Measurements from ENCODE around the gene FTMT. TPM values are rescaled to one million over a fixed set of nuclear protein-coding genes. Genes with fewer than 3 reads are reported as not detected.

FTMT gene
- total and polyA plus RNA-seq, 2 donors (not counting 3 experiments of a cell fraction or from before 2014, with no cell fraction given) = not detected

- Histone ChIP-seq H3K9me1 (replicated peaks; ENCODE audit: control insufficient read depth, extremely low read depth, insufficient read depth, low read length) (no peaks in the 10 kb centered on the region), H2AFZ (ENCODE audit: low read depth, low read length) (no peak overlapping the region), H3K4me2 (ENCODE audit: insufficient read depth, low read length) (no peak overlapping the region), H3K27ac (ENCODE audit: insufficient read depth, low read depth, low read length) (no peak overlapping the region), H3K36me3 (ENCODE audit: control insufficient read depth in 2 of 2, extremely low read depth in 1 of 2, insufficient read depth in 2 of 2, low read length in 2 of 2) (no peaks in the 10 kb centered on the region), H3K27me3 (ENCODE audit: control insufficient read depth in 2 of 2, insufficient read depth in 2 of 2, low read length in 2 of 2) (no peaks in the 10 kb centered on the region), H3K9ac (replicated peaks; ENCODE audit: extremely low read depth, insufficient read depth, low read length) (no peak overlapping the region), H3K9me3 (replicated peaks; ENCODE audit: control insufficient read depth, insufficient read depth, low read length) (no peaks in the 10 kb centered on the region), H3K4me3 (replicated peaks in 1 of 3; ENCODE audit: insufficient read depth in 1 of 3, low read depth in 1 of 3, low read length in 3 of 3) (no peak overlapping the region), H4K20me1 (replicated peaks; ENCODE audit: control insufficient read depth, extremely low read depth, insufficient read depth, low read length) (no peaks in the 10 kb centered on the region), H3K79me2 (ENCODE audit: control insufficient read depth, insufficient read depth, low read length) (no peaks in the 10 kb centered on the region), H3K4me1 (ENCODE audit: control insufficient read depth, extremely low read depth, insufficient read depth, low read length) (no peaks in the 10 kb centered on the region)
- BruUV-seq (replicated peaks) = no TSS peak
- FAIRE-seq (no peak), DNase-seq (ENCODE audit: low read depth, low spot score) (no peak)
- CTCF ChIA-PET = interaction anchor here (1.4 kb wide), 1 partner anchor 87 kb away, joined by 6 read pairs; no protein-coding TSS in a partner anchor
- TF ChIP-seq CTCF (IDR thresholded peaks at IDR 0.05; ENCODE audit: extremely low read depth in 1 of 2, insufficient read depth in 1 of 2, low read depth in 1 of 2, low read length in 2 of 2) = no peak
- TF ChIP-seq MYC (IDR thresholded peaks at IDR 0.05; ENCODE audit: low read depth, low read length) = no peak
- no peak for TF ChIP-seq MAX (IDR thresholded peaks at IDR 0.05; ENCODE audit: insufficient read depth, insufficient read length)
- TF ChIP-seq GATA2 (IDR thresholded peaks at IDR 0.05; ENCODE audit: insufficient read depth, insufficient read length, low read depth, low read length) = no peak
- TF ChIP-seq EZH2 (IDR thresholded peaks at IDR 0.05; ENCODE audit: borderline replicate concordance, low read depth, low read length, severe bottlenecking) = no peak
- intact Hi-C loops (cut with micrococcal nuclease) (no loop called here), dilution Hi-C loops (cut with MboI; ENCODE audit: extremely low pct_ligation_motif_present, low sequenced_read_pairs) (no loop called here)
- POLR2A ChIA-PET = no interaction called here
These were observed 11.1 kb downstream of the FTMT start for GRCh38 chr5:121862801-121863200.

GRCh38 chr5:121863753-121864285 is 12.1 kb downstream of the FTMT start:
- DNase-seq (ENCODE audit: low read depth, low spot score) (no peak), FAIRE-seq (no peak)
- H3K9me1 ChIP-seq (replicated peaks; ENCODE audit: control insufficient read depth, extremely low read depth, insufficient read depth, low read length) = no peaks in the 10 kb centered on the region
- no peaks in the 10 kb centered on the region for H3K79me2 ChIP-seq (ENCODE audit: control insufficient read depth, insufficient read depth, low read length)
- no peak overlapping the region for H3K27ac ChIP-seq (ENCODE audit: insufficient read depth, low read depth, low read length)
- BruUV-seq (replicated peaks) = no TSS peak
- POLR2A ChIA-PET = no interaction called here
- no peaks in the 10 kb centered on the region for H3K4me1 ChIP-seq (ENCODE audit: control insufficient read depth, extremely low read depth, insufficient read depth, low read length)
- no peak overlapping the region for H2AFZ ChIP-seq (ENCODE audit: low read depth, low read length)
- no peak overlapping the region for H3K4me2 ChIP-seq (ENCODE audit: insufficient read depth, low read length)
- TF ChIP-seq MAX (IDR thresholded peaks at IDR 0.05; ENCODE audit: insufficient read depth, insufficient read length) (no peak), POLR2AphosphoS5 (IDR thresholded peaks at IDR 0.05; ENCODE audit: insufficient read depth, low read depth, low read length) (no peak), FOS (IDR thresholded peaks at IDR 0.05; ENCODE audit: borderline replicate concordance, insufficient read depth, low read length) (no peak), JUN (IDR thresholded peaks at IDR 0.05; ENCODE audit: borderline replicate concordance, insufficient read depth, insufficient read length, low read depth) (no peak), POLR2A (IDR thresholded peaks at IDR 0.05; ENCODE audit: low read depth, low read length) (no peak), GATA2 (IDR thresholded peaks at IDR 0.05; ENCODE audit: insufficient read depth, insufficient read length, low read depth, low read length) (no peak), EZH2 (IDR thresholded peaks at IDR 0.05; ENCODE audit: borderline replicate concordance, low read depth, low read length, severe bottlenecking) (no peak), CTCF (IDR thresholded peaks at IDR 0.05; ENCODE audit: extremely low read depth in 1 of 2, insufficient read depth in 1 of 2, low read depth in 1 of 2, low read length in 2 of 2) (no peak), MYC (IDR thresholded peaks at IDR 0.05; ENCODE audit: low read depth, low read length) (no peak)
- no peak overlapping the region for H3K9ac ChIP-seq (replicated peaks; ENCODE audit: extremely low read depth, insufficient read depth, low read length)
- intact Hi-C loops (cut with micrococcal nuclease) (no loop called here), dilution Hi-C loops (cut with MboI; ENCODE audit: extremely low pct_ligation_motif_present, low sequenced_read_pairs) (no loop called here)
- H3K36me3 ChIP-seq (ENCODE audit: control insufficient read depth in 2 of 2, extremely low read depth in 1 of 2, insufficient read depth in 2 of 2, low read length in 2 of 2) = no peaks in the 10 kb centered on the region
- no peak overlapping the region for H3K4me3 ChIP-seq (replicated peaks in 1 of 3; ENCODE audit: insufficient read depth in 1 of 3, low read depth in 1 of 3, low read length in 3 of 3)
- no peaks in the 10 kb centered on the region for H3K27me3 ChIP-seq (ENCODE audit: control insufficient read depth in 2 of 2, insufficient read depth in 2 of 2, low read length in 2 of 2)
- H4K20me1 ChIP-seq (replicated peaks; ENCODE audit: control insufficient read depth, extremely low read depth, insufficient read depth, low read length) = no peaks in the 10 kb centered on the region
- CTCF ChIA-PET = no interaction called here
- H3K9me3 ChIP-seq (replicated peaks; ENCODE audit: control insufficient read depth, insufficient read depth, low read length) = no peaks in the 10 kb centered on the region

All from endothelial cell of umbilical vein (primary cell).